Esophagus squamous epithelium (tissue), 4 donors: ENCODE results near the gene IRF9.

Experiments used
- POLR2A ChIP-seq, 4 donors: fragments of 450-650 bp; IDR thresholded peaks; one replicate each; pipeline ENCODE4 v1.6.1; 2017; ENCODE audit warnings: antibody characterized with exemption in 4 of 4, mild to moderate bottlenecking in 4 of 4, moderate library complexity in 3 of 4
- TF ChIP-seq, protein P1 (sequence below), 6 experiments: fragments of 450-650 bp in 4 of 6; fragments of 200-600 bp in 2 of 6; sonication (generic) in 2 of 6; IDR thresholded peaks; one replicate each; pipeline ENCODE4 v1.5.1; 2016 to 2019; ENCODE audit warnings: antibody characterized with exemption in 6 of 6, mild to moderate bottlenecking in 4 of 6, moderate library complexity in 4 of 6

DNA sequence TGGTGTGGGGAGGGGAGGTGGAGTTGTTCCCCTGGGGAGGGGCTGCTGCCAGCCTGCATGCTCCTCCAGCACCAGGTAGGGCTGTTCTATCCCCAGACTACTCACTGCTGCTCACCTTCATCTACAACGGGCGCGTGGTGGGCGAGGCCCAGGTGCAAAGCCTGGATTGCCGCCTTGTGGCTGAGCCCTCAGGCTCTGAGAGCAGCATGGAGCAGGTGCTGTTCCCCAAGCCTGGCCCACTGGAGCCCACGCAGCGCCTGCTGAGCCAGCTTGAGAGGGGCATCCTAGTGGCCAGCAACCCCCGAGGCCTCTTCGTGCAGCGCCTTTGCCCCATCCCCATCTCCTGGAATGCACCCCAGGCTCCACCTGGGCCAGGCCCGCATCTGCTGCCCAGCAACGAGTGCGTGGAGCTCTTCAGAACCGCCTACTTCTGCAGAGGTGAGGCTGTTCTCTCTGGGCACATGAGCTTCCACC, 3.5 kb downstream of the IRF9 start:
- TF ChIP-seq, protein P1, sequence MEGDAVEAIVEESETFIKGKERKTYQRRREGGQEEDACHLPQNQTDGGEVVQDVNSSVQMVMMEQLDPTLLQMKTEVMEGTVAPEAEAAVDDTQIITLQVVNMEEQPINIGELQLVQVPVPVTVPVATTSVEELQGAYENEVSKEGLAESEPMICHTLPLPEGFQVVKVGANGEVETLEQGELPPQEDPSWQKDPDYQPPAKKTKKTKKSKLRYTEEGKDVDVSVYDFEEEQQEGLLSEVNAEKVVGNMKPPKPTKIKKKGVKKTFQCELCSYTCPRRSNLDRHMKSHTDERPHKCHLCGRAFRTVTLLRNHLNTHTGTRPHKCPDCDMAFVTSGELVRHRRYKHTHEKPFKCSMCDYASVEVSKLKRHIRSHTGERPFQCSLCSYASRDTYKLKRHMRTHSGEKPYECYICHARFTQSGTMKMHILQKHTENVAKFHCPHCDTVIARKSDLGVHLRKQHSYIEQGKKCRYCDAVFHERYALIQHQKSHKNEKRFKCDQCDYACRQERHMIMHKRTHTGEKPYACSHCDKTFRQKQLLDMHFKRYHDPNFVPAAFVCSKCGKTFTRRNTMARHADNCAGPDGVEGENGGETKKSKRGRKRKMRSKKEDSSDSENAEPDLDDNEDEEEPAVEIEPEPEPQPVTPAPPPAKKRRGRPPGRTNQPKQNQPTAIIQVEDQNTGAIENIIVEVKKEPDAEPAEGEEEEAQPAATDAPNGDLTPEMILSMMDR (IDR thresholded peaks at IDR 0.05) = no peak
- no peak for TF ChIP-seq POLR2A (IDR thresholded peaks at IDR 0.05)
